Keratinocyte (primary cell): Measurements from ENCODE around the gene SMYD1.

Experiments used
- CTCF ChIP-seq, 3 experiments: IDR thresholded peaks in 1 of 3; conservative IDR thresholded peaks in 1 of 3; optimal IDR thresholded peaks in 1 of 3; 2 replicates in 2 of 3; 3 replicates in 1 of 3; pipeline versions ENCODE3 to v1.5.1; 2011; ENCODE audit warnings: low read length in 3 of 3, mild to moderate bottlenecking in 3 of 3, moderate library complexity in 2 of 3, control low read depth in 1 of 3, inconsistent platforms in 1 of 3; ENCODE audit not compliant: insufficient read depth in 2 of 3; ENCODE audit errors: extremely low read depth in 1 of 3
- EZH2 ChIP-seq: IDR thresholded peaks from one replicate; pipeline ENCODE4 v1.6.1; 2012; ENCODE audit warnings: inconsistent platforms, mild to moderate bottlenecking, low read length, moderate library complexity

- TF ChIP-seq CTCF (optimal IDR thresholded peaks at IDR 0.05 in 1 of 3, IDR thresholded peaks at IDR 0.05 in 1 of 3, conservative IDR thresholded peaks at IDR 0.05 in 1 of 3; ENCODE audit: extremely low read depth in 1 of 3, insufficient read depth in 2 of 3, low read length in 3 of 3): no peak
- no peak for TF ChIP-seq EZH2
Measured at GRCh38 chr2:88048541-88048940, 19.1 kb upstream of the SMYD1 start.
